Natural killer cell (primary cell): ENCODE results near the gene ELMO1. TPM values are rescaled to one million over a fixed set of nuclear protein-coding genes. Genes with fewer than 3 reads are reported as not detected.

Source experiments
- ATAC-seq, 3 donors: fragments of 150-1000 bp in 2 of 3; fragments of 200-7000 bp in 1 of 3; cut with Tn5 transposase; 1 replicate in 1 of 3; 2 replicates in 2 of 3; pipeline ENCODE4 v1.10.0; 2021; ENCODE audit warnings: mild to moderate bottlenecking in 2 of 3, moderate library complexity in 2 of 3
- DNase-seq, 2 donors: peaks; one replicate each; pipeline versions ENCODE4 v3.0.0 to v3.0.0-alpha.2; 2013 to 2021; ENCODE audit warnings: mixed read lengths in 1 of 2
- H3K27ac ChIP-seq: one replicate; pipeline ENCODE4 v1.5.1; 2013; ENCODE audit warnings: mild to moderate bottlenecking, low read length
- H3K27me3 ChIP-seq: one replicate; pipeline ENCODE4 v1.6.1; 2013; ENCODE audit warnings: low read length; ENCODE audit not compliant: control insufficient read depth, insufficient read depth
- H3K36me3 ChIP-seq: one replicate; pipeline ENCODE4 v1.6.1; 2013; ENCODE audit warnings: low read length; ENCODE audit not compliant: control insufficient read depth, insufficient read depth
- H3K4me1 ChIP-seq: one replicate; pipeline ENCODE4 v1.6.1; 2013; ENCODE audit warnings: low read length; ENCODE audit not compliant: control insufficient read depth, insufficient read depth
- H3K4me3 ChIP-seq: one replicate; pipeline ENCODE4 v1.5.1; 2013; ENCODE audit warnings: low read length
- H3K9me3 ChIP-seq: one replicate; pipeline ENCODE4 v1.6.1; 2013; ENCODE audit warnings: low read length; ENCODE audit not compliant: control insufficient read depth, insufficient read depth
- H3K27ac Mint-ChIP-seq, 2 donors: one replicate each; pipeline ENCODE4 v1.8.0; 2022; ENCODE audit warnings: mild to moderate bottlenecking in 2 of 2, mixed read lengths in 2 of 2, moderate library complexity in 1 of 2
- H3K27me3 Mint-ChIP-seq, 2 donors: one replicate each; pipeline ENCODE4 v1.8.0; 2022; ENCODE audit warnings: low read depth in 2 of 2, mixed read lengths in 2 of 2
- H3K36me3 Mint-ChIP-seq: one replicate; pipeline ENCODE4 v1.8.0; 2022; ENCODE audit warnings: mixed read lengths
- H3K4me1 Mint-ChIP-seq, 2 donors: one replicate each; pipeline ENCODE4 v1.8.0; 2022; ENCODE audit warnings: mixed read lengths in 2 of 2
- H3K4me3 Mint-ChIP-seq: one replicate; pipeline ENCODE4 v1.8.0; 2022; ENCODE audit warnings: mild to moderate bottlenecking, moderate library complexity, mixed read lengths
- H3K9me3 Mint-ChIP-seq, 2 donors: one replicate each; pipeline ENCODE4 v1.8.0; 2022; ENCODE audit warnings: mixed read lengths in 2 of 2
- CTCF ChIP-seq: fragments of 200-600 bp; IDR thresholded peaks from one replicate; pipeline ENCODE4 v1.8.0; 2022; ENCODE audit warnings: antibody characterized with exemption
- WGBS: methylation state at CpG from one replicate; pipeline ENCODE4 v1.1.7; 2013; ENCODE audit warnings: missing lambda C conversion rate; ENCODE audit not compliant: insufficient coverage; 5-methylcytosine and 5-hydroxymethylcytosine counted together
- intact Hi-C: fragments of 100-400 bp; cut with micrococcal nuclease; formaldehyde crosslinking; loops from one replicate; pipeline ENCODE4 v1.14.2; 2022
- total RNA-seq, 4 donors: library from RNA; stranded (reverse); fragments of 120-200 nt in 1 of 4; gene quantifications; one replicate each; pipeline versions ENCODE4 v1.2.3 to v1.2.4, GENCODE V29; 2013 to 2022

The ELMO1 gene
- total RNA-seq, 3 donors from 2014 or later (not counting 1 experiment from before 2014, with no cell fraction given) = 127 to 147 (median 130) TPM

GRCh38 chr7:36986948-36987724, 461.5 kb downstream of the ELMO1 start:
- no peaks in the 10 kb centered on the region for H3K36me3 ChIP-seq
- no peaks in the 10 kb centered on the region for H3K9me3 ChIP-seq
- TF ChIP-seq CTCF = peak; percentile 68
- Mint-ChIP-seq H3K9me3 (no peaks in the 10 kb centered on the region), H3K4me1 (peaks cover 53 to 64% of the 10 kb centered on the region in 2 donors), H3K4me3 (no peak overlapping the region), H3K27ac (peak overlapping the region in 1 of 2 donors; percentile 21), H3K36me3 (no peaks in the 10 kb centered on the region), H3K27me3 (no peaks in the 10 kb centered on the region)
- no peak overlapping the region for H3K27ac ChIP-seq
- no peaks in the 10 kb centered on the region for H3K27me3 ChIP-seq
- WGBS = 79% methylated on average over 13 of the region's 14 CpGs
- peak; percentile 57 to 74 for DNase-seq
- peak; percentile 65 to 80 (median 78) for ATAC-seq
- H3K4me1 ChIP-seq = peaks cover 16% of the 10 kb centered on the region
- intact Hi-C loops = no loop called here
- no peak overlapping the region for H3K4me3 ChIP-seq

- Mint-ChIP-seq H3K4me3 (no peak overlapping the region), H3K27me3 (no peaks in the 10 kb centered on the region), H3K9me3 (no peaks in the 10 kb centered on the region), H3K27ac (peak overlapping the region in 1 of 2 donors; percentile 21), H3K4me1 (peaks cover 56 to 67% of the 10 kb centered on the region in 2 donors), H3K36me3 (no peaks in the 10 kb centered on the region)
- H3K9me3 ChIP-seq = no peaks in the 10 kb centered on the region
- WGBS = 100% methylated on average over 5 of the region's 5 CpGs
- DNase-seq (no peak), ATAC-seq (no peak)
- no peaks in the 10 kb centered on the region for H3K27me3 ChIP-seq
- TF ChIP-seq CTCF = no peak
- intact Hi-C loops = no loop called here
- H3K27ac ChIP-seq = no peak overlapping the region
- peaks cover 16% of the 10 kb centered on the region for H3K4me1 ChIP-seq
- no peak overlapping the region for H3K4me3 ChIP-seq
- no peaks in the 10 kb centered on the region for H3K36me3 ChIP-seq
Measured at GRCh38 chr7:36986511-36986933, 462.1 kb downstream of the ELMO1 start.

- Histone ChIP-seq H3K27ac (no peak overlapping the region), H3K9me3 (no peaks in the 10 kb centered on the region), H3K27me3 (no peaks in the 10 kb centered on the region), H3K4me1 (peaks cover 16% of the 10 kb centered on the region), H3K4me3 (no peak overlapping the region), H3K36me3 (no peaks in the 10 kb centered on the region)
- H3K4me1 Mint-ChIP-seq = peaks cover 60 to 65% of the 10 kb centered on the region in 2 donors
- H3K36me3 Mint-ChIP-seq = no peaks in the 10 kb centered on the region
- no peak overlapping the region for H3K4me3 Mint-ChIP-seq
- H3K27ac Mint-ChIP-seq = no peak overlapping the region
- 95% methylated on average over 12 of the region's 13 CpGs for WGBS
- no peak for TF ChIP-seq CTCF
- no peaks in the 10 kb centered on the region for H3K9me3 Mint-ChIP-seq
- intact Hi-C loops = no loop called here
- no peaks in the 10 kb centered on the region for H3K27me3 Mint-ChIP-seq
- ATAC-seq (no peak), DNase-seq (no peak)
Measured at GRCh38 chr7:36985866-36986400, 462.7 kb downstream of the ELMO1 start.
